Stomach (tissue), 9 donors: ENCODE measurements around the gene C19orf25. TPM values are rescaled to one million over a fixed set of nuclear protein-coding genes. Genes with fewer than 3 reads are reported as not detected.
A peak's percentile ranks its signal among the peaks of the same experiment; 100 is the strongest.

Experiments
- DNase-seq, 2 donors: peaks; one replicate each; pipeline versions ENCODE4 v3.0.0 to v3.0.0-alpha.2; 2013 to 2019
- H3K27ac ChIP-seq, 5 donors: fragments of 200-600 bp in 4 of 5; sonication (generic) in 4 of 5; one replicate each; pipeline ENCODE4 v1.5.1; 2013 to 2019; ENCODE audit warnings: mild to moderate bottlenecking in 1 of 5, moderate library complexity in 1 of 5
- H3K27me3 ChIP-seq, 3 donors: fragments of 200-600 bp; sonication (generic); one replicate each; pipeline ENCODE4 v1.5.1; 2017 to 2019; ENCODE audit warnings: mixed run types in 1 of 3
- H3K36me3 ChIP-seq, 4 donors: fragments of 200-600 bp; sonication (generic); 1 replicate in 3 of 4; 2 replicates in 1 of 4; pipeline ENCODE4 v1.5.1; 2016 to 2019
- H3K4me1 ChIP-seq, 4 donors: fragments of 200-600 bp; sonication (generic); one replicate each; pipeline ENCODE4 v1.5.1; 2016 to 2019
- H3K4me3 ChIP-seq, 4 donors: fragments of 200-600 bp; sonication (generic) in 3 of 4; one replicate each; pipeline ENCODE4 v1.5.1; 2016 to 2019; ENCODE audit warnings: mild to moderate bottlenecking in 1 of 4
- H3K9me3 ChIP-seq, 4 donors: fragments of 200-600 bp; sonication (generic); one replicate each; pipeline ENCODE4 v1.5.1; 2016 to 2019
- CTCF ChIP-seq, 7 experiments: fragments of 450-650 bp in 4 of 7; fragments of 200-600 bp in 3 of 7; sonication (generic) in 3 of 7; IDR thresholded peaks; one replicate each; pipeline ENCODE4 v1.5.1; 2016 to 2019; ENCODE audit warnings: antibody characterized with exemption in 7 of 7, control low read depth in 2 of 7, mild to moderate bottlenecking in 1 of 7
- EP300 ChIP-seq: sonication (generic); formaldehyde crosslinking; IDR thresholded peaks from one replicate; pipeline ENCODE4 v1.6.1; 2017; ENCODE audit warnings: antibody characterized with exemption
- POLR2A ChIP-seq, 4 donors: fragments of 450-650 bp; IDR thresholded peaks; one replicate each; pipeline ENCODE4 v1.6.1; 2016; ENCODE audit warnings: antibody characterized with exemption in 4 of 4, control low read depth in 2 of 4, mild to moderate bottlenecking in 1 of 4, moderate library complexity in 1 of 4
- POLR2AphosphoS5 ChIP-seq, 3 donors: sonication (generic); formaldehyde crosslinking; IDR thresholded peaks; one replicate each; pipeline ENCODE4 v1.6.1; 2016; ENCODE audit warnings: antibody characterized with exemption in 3 of 3
- WGBS, 5 donors: extraction: QIAGEN DNeasy Blood & Tissue Kit in 3 of 5; methylation state at CpG; one replicate each; pipeline versions ENCODE4 v1.1.5 to v1.1.7; 2013 to 2018; 5-methylcytosine and 5-hydroxymethylcytosine counted together
- intact Hi-C: fragments of 100-400 bp; cut with DNase I; formaldehyde crosslinking; loops from one replicate; pipeline ENCODE4 v1.15.1; 2023; ENCODE audit warnings: low total_unique reads
- polyA plus RNA-seq, 3 donors: library from polyadenylated mRNA; stranded (reverse); fragments of 200-250 nt; gene quantifications; one replicate each; pipeline ENCODE4 v1.2.3, GENCODE V29; 2013
- total RNA-seq, 5 donors: library from RNA; depleted of rRNA; stranded (reverse); fragments of >200 nt; gene quantifications; one replicate each; pipeline versions ENCODE4 v1.1.0 to v1.2.3, GENCODE V29; 2014 to 2016
- donor health status: healthy with polysubstance abuse.
- donor health status: Bipolar disorder and iron deficiency.
- donor health status: healthy.

Gene C19orf25
- total and polyA plus RNA-seq, 8 donors = 5.4 to 84.3 (median 29.1) TPM

- intact Hi-C loops = no loop called here
- no peak for DNase-seq
- no peaks in the 10 kb centered on the region for H3K9me3 ChIP-seq
- TF ChIP-seq EP300 (no peak), CTCF (IDR thresholded peaks at IDR 0.05) (no peak), POLR2AphosphoS5 (IDR thresholded peaks at IDR 0.05) (no peak), POLR2A (IDR thresholded peaks at IDR 0.05) (no peak)
- peaks cover 41 to 89% (median 62%) of the 10 kb centered on the region in 3 donors for H3K27me3 ChIP-seq
- 37 to 46% (median 44%) methylated on average over 23 to 44 of the region's 44 CpGs for WGBS, 5 donors
- H3K4me1 ChIP-seq = peaks cover 48 to 75% (median 70%) of the 10 kb centered on the region in 4 donors
- no peak overlapping the region for H3K4me3 ChIP-seq
- peaks cover 0 to 33% (median 27%) of the 10 kb centered on the region in 4 donors for H3K36me3 ChIP-seq
- H3K27ac ChIP-seq = no peak overlapping the region
Measured at GRCh38 chr19:1472231-1473084, 6.6 kb downstream of the C19orf25 start.

- no peak for DNase-seq
- no peak for TF ChIP-seq POLR2A (IDR thresholded peaks at IDR 0.05)
- Histone ChIP-seq H3K27ac (no peak overlapping the region), H3K9me3 (no peaks in the 10 kb centered on the region), H3K36me3 (peaks cover 0 to 27% (median 24%) of the 10 kb centered on the region in 4 donors), H3K27me3 (peaks cover 42 to 97% (median 70%) of the 10 kb centered on the region in 3 donors), H3K4me3 (peak overlapping the region in 2 of 4 donors; percentile 37 to 62), H3K4me1 (peaks cover 56 to 76% (median 75%) of the 10 kb centered on the region in 4 donors)
- 18 to 27% (median 20%) methylated on average over 11 to 24 of the region's 24 CpGs for WGBS, 5 donors
- intact Hi-C loops = no loop called here
Measured at GRCh38 chr19:1471515-1472160, 7.4 kb downstream of the C19orf25 start.

GRCh38 chr19:1471010-1471514 lies 8.0 kb downstream of the C19orf25 start:
- TF ChIP-seq POLR2A (IDR thresholded peaks at IDR 0.05) (no peak), POLR2AphosphoS5 (IDR thresholded peaks at IDR 0.05) (no peak), CTCF (IDR thresholded peaks at IDR 0.05) (no peak), EP300 (no peak)
- WGBS, 5 donors = 4 to 7% (median 5%) methylated on average over 23 to 28 of the region's 28 CpGs
- Histone ChIP-seq H3K27ac (no peak overlapping the region), H3K27me3 (peaks cover 42 to 98% (median 76%) of the 10 kb centered on the region in 3 donors), H3K4me1 (peaks cover 58 to 81% (median 78%) of the 10 kb centered on the region in 4 donors), H3K9me3 (no peaks in the 10 kb centered on the region), H3K36me3 (peaks cover 0 to 21% (median 18%) of the 10 kb centered on the region in 4 donors), H3K4me3 (peak overlapping the region; percentile 34 to 62 (median 38))
- intact Hi-C loops = no loop called here
- no peak for DNase-seq

- Histone ChIP-seq H3K27me3 (peaks cover 42 to 99% (median 82%) of the 10 kb centered on the region in 3 donors), H3K4me3 (peak overlapping the region; percentile 34 to 62 (median 38)), H3K27ac (no peak overlapping the region), H3K9me3 (no peaks in the 10 kb centered on the region), H3K4me1 (peaks cover 61 to 87% (median 83%) of the 10 kb centered on the region in 4 donors), H3K36me3 (peaks cover 0 to 15% (median 12%) of the 10 kb centered on the region in 4 donors)
- peak; percentile 57 to 78 for DNase-seq
- TF ChIP-seq POLR2A (IDR thresholded peaks at IDR 0.05) (no peak), POLR2AphosphoS5 (IDR thresholded peaks at IDR 0.05) (no peak), CTCF (IDR thresholded peaks at IDR 0.05) (no peak), EP300 (no peak)
- 0 to 2% (median 1%) methylated on average over 2 to 67 of the region's 67 CpGs for WGBS, 5 donors
- intact Hi-C loops = no loop called here
Measured at GRCh38 chr19:1470305-1471009, 8.6 kb downstream of the C19orf25 start.
